ENCODE data around the gene ASGR2.
"Not testable (repeated sequence)": the region's sequence is repeated elsewhere in the genome, so short reads cannot be mapped to it uniquely, and the experiment has no call there.

ASGR2 gene

DNA sequence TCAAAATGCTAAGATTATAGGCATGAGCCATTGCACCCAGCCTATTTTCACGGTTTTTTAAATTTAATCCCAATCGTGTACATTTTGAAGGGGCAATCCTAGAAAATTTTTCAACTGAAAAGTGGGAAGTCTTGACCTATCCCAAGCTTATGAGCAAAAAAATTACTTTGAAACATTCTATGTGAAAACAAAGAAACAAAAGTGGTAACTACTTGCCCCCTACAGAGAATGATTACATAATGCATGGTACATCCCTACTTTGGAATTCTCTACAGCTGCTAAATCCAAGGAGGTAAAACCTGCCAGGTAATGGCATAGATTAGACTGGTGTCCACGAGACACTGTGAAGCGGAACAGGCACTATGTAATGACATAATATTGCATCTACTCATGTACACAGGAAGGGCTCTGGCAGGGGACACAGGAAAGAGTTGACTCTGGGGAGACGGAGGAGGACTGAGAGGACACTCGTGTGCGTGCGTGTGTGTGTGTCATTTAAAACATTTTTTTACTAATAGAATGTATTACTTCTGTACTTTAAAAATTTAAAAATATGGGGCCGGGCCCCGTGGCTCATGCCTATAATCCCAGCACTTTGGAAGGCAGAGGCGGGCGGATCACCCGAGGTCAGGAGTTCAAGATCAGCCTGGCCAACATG is 15.7 kb downstream of the ASGR2 start:
- DNase-seq (ENCODE audit: low read depth), result no peak

DNA sequence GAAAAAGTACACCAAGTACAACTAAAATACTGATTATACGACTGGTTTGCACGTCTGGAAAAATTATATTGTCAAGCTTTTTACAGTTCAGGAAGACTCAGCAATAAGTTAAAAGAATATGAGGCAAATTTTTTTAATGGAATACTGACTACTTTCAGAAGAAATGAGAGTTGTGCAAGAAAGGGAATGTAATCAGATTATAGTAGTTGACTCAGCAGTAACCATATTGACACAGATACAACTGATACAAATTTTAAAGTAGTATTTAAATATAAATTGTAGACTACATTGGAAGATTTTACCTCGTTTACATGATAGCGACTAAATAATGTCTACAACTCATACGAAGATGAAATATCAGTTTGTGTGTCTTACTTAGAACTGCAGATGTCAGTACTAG is 16.7 kb downstream of the ASGR2 start:
- DNase-seq (ENCODE audit: low read depth), result peak; percentile 39

DNA sequence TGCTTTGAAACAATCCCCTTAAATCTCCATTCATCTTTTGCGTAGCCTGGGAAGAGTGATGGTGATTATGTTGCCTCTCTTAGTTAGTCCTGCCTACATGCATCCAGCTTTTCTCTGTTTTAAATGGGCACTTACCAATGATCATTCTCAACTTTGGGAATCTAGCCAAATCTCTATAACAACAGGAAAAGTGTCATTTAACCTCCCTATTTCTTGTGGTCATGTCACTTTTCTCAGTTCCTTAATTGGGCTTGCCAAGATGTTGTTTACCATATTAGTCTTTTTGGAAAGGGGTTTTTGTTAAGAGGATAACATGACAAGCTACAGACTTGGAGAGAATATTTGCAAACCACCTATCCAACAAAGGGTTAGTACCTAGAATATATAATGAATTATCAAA is 19.0 kb downstream of the ASGR2 start:
- no peak for DNase-seq (ENCODE audit: low read depth)

DNA sequence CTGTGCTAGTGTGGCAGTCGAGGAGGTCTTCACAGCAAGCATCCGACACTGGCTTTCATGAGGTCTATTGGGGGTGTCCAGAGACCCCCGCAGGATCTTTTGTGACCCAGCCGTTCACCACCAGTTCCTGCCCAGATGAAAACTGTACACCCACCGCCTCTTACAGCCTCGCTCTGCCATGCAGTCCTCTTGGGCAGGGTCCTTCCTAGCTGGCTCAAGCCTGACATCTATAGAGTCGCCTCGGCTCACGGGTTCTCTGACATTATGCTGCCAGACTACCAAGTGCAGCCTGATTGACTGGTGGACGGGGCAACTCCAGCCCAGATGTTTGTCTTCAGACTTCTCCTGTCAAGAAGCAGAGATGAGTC is 20.0 kb downstream of the ASGR2 start:
- DNase-seq (ENCODE audit: low read depth), result no peak

GRCh38 chr17:7091311-7092005 is 23.2 kb downstream of the ASGR2 start:
- DNase-seq (ENCODE audit: low read depth), result not testable (repeated sequence)

GRCh38 chr17:7089570-7089969 is 25.1 kb downstream of the ASGR2 start:
- DNase-seq (ENCODE audit: low read depth), result not testable (repeated sequence)

- DNase-seq (ENCODE audit: low read depth), result not testable (repeated sequence)
These were observed 26.2 kb downstream of the ASGR2 start for GRCh38 chr17:7088442-7088841.

DNA sequence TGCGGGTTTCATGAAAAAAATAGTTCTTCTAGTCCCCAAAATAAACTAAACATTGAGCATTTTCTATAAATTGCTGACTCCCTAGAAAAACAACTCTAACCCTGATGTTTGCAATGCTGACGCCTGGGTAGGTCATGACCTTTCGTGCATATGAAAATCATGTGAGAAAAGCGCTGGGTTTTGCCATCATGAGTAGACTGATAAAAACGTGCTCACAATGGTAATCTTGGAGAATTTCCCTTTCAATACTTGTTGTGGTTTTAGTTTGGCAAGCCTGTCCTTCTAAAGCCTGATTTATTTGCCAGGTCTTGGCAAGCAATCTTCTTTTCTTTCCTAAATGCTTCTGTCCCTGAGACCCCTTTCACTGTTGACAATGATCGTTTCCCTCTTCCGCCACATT is 30.5 kb downstream of the ASGR2 start:
- DNase-seq (ENCODE audit: low read depth), result no peak

- DNase-seq (ENCODE audit: low read depth), result peak; percentile 35
These were observed 31.0 kb downstream of the ASGR2 start for GRCh38 chr17:7083592-7083991.

DNA sequence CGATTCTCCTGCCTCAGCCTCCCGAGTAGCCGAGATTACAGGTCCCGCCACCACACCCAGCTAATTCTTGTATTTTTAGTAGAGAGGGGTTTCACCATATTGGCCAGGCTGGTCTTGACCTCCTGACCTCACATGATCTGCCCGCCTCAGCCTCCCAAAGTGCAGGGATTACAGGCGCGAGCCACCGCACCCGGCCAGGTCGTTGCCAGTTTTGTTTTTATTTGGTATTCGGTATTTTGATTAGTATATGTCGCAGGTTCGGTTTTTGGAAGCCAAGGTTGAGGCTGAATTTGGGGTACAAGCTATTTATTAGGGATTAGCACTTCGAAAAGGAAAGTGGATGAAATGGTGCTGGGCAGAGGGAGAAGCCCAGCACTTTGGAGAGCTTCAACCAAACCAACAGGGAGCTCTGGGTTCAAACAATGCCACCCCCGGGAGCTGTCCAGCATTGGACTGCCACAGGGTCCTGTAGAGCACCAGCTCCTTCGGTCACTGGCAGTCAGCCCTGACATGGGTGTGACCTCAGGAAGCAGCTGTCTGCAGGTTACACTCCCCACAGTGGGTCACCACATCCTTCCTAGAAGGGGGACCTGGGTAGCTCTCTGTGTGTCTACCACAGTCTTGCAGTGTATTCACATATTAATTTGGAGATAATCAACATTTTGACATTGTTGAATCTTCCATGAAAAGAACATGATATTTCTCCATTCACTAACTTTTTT is 33.1 kb downstream of the ASGR2 start:
- DNase-seq (ENCODE audit: low read depth), result no peak

DNA sequence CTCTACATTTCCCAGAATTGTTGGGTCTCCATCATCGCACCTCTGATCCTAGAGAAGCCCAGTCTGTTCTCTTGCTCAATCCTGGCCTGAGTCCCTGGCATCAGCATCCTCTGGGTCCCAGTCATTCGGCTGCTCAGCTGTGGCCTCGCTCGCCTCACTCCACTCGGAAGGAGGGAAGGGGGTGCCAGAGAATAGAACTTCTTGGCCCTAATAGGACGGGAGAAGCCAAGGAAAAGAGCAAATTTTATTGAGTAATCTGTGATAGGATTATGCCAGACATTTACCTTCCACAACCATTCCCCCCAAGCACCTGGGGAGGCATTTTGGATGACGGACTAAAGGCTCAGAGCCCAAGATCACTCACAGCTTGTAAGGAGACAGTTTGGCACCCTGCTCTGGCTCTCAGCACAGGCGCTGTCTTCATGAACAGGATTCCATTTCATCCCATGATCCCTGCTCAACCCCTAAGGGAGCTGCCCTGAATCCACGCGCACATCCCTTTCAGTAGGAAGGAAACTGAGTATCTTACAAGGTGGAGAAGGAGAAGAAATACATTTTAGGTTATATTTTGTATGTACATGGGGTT is 34.1 kb downstream of the ASGR2 start:
- DNase-seq (ENCODE audit: low read depth), result no peak

- DNase-seq (ENCODE audit: low read depth), result no peak
These were observed 34.8 kb downstream of the ASGR2 start, which contains the start of gene CLEC10A for GRCh38 chr17:7079581-7080455. Gene CLEC10A (minus strand): TSS chr17:7080251. CDS start chr17:7078812, 1,439 bp downstream.

DNA sequence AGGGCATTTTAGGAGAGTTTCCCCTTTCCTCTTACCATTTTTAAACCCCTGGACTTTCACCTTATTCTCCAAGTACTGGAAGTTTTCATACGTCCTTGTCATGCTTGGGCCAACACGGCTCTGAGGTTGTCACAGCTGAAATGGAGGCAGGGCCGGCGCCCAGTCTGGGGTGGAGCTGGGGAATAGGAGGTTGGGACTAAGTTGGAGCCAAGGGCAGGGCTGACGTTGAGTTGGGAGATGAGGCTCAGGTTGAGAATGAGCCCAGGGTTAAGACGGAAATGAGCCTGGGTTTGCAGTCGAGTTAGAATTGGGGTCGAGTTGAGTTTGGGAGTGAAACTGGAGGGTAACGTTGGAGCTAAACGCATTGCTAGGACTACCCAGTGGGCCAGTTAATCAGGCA is 35.9 kb downstream of the ASGR2 start:
- no peak for DNase-seq (ENCODE audit: low read depth)

DNA sequence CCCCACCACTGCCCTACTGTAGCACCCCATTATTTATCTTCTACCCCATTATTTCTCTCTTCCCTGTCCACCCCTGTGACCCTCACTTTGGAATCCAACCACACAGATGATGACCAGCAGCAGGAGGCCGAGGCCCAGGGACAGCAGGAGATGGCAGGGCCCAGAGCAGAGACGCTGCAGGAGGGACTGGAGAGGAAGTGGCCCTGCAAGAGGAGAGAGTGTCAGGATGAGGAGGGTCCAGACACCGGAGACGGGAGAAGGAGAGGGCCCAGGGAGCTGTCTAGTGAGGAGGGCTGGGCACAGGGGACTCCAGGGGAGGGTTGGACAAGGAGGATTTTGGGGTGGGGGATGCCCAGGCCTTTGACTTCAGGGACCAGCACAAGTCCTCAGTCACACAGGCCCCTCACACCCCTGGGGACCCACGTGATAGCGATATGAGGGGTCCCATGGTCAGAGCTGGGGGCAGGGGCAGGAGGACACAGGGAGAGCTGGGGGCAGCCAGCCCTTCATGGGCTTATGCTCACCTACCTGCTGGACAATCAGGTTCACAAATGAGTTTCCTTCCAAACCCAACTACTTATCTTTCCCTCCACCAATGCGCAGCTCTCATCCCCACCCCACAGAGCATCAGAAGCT is 36.6 kb downstream of the ASGR2 start:
- no peak for DNase-seq (ENCODE audit: low read depth)

DNA sequence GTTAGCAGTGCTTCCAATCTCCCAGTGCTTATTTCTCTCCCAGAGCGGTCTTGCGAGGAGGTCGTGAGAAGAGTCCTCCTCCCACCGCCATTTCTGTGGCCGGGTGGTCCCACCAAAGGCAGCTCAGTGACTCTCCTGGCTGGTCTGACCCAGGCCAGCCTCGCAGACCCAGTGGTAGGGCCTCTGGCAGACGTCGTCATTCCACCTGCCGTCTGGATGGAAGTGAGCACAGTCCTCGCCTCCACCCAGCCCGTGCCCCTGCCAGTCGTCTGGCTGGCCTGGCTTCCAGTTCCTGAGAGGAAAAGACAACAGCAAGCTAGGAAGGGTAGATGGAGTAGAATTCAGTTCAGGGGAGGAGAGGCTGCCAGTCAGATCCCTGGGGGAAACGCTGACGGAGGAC is 39.7 kb downstream of the ASGR2 start:
- no peak for DNase-seq (ENCODE audit: low read depth)

DNA sequence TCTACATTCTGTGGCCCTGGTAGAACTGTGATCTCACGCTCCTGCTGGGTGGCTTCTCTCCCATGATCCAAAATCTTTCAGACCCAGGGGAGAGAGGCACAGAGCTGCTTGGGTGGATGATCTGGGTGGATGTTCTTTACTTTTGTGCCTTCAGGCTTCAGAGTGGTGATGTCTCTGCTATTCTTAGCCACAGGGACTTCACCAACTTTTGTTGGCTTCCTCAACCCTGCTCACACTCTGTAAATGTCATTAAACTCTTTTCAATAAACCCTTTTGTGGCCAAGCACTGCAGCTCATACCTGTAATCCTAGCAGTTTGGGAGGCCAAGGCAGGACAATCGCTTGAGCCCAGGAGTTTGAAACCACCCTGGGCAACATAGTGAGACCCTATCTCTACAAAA is 42.2 kb downstream of the ASGR2 start:
- DNase-seq (ENCODE audit: low read depth), result no peak

- DNase-seq (ENCODE audit: low read depth), result no peak
These were observed 43.9 kb downstream of the ASGR2 start for GRCh38 chr17:7070712-7071111.

DNA sequence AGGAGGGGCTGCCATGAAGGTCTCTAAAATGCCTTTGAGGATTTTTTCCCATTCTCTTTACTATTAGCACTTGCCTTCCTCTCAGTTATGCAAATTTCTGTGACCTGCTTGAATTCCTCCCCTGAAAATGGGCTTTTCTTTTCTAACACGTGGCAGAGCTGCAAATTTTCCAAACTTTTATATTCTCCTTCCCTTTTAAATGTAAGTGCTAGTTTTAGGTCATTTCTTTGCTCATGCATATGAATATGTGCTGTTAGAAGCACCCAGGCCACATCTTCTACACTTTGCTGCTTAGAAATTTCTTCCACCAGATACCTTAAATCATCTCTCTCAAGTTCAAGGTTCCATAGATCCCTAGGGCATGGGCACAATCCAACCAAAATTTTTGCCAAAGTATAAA is 46.4 kb downstream of the ASGR2 start:
- no peak for DNase-seq (ENCODE audit: low read depth)

GRCh38 chr17:7067198-7067597 is 47.4 kb downstream of the ASGR2 start:
- no peak for DNase-seq (ENCODE audit: low read depth)

- peak; percentile 34 for DNase-seq (ENCODE audit: low read depth)
These were observed 50.4 kb downstream of the ASGR2 start for GRCh38 chr17:7064261-7064660.

DNA sequence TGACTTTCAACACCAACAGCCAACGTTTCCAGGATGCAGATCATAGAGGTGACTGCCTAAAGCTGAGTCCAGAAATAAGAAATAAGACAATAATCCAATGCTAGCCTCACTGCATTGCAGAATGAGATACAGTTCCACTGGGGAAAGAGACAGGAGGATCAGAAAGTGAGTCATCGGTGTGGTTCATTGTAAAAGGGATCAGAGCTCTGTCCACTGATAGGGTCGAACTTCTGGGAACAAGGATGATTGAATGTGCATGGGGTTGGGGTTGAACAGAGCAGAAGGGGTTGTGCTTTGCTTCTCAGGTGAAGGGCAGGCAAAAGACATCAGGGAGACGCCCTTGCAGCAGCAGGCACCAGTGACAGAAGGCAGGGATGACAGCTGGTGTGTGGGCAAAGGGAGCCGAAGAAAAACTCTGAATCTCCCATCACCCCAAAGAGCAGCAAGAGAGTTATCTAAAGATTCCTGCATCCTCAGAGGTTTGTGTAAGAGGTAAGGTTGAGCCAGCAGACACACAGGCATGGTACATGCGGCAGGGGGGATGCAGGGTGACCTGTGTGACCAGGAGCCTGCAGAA is 51.0 kb downstream of the ASGR2 start:
- peak; percentile 31 for DNase-seq (ENCODE audit: low read depth)
